OCI-LY7 (cell line): ENCODE data around the gene TAOK3. TPM values are rescaled to one million over a fixed set of nuclear protein-coding genes. Genes with fewer than 3 reads are reported as not detected.
A peak's percentile ranks its signal among the peaks of the same experiment; 100 is the strongest.

Experiments used
- BruUV-seq: library from RNA; stranded (reverse); fragments of 400-500 nt; replicated peaks from 2 replicates; lab custom pipeline; 2021; lab: Mats Ljungman, UMichigan
- CTCF ChIA-PET: fragments of 300-600 bp; sonication (Branson Sonifier 250); formaldehyde crosslinking; loops from one replicate; lab custom pipeline; 2022; ENCODE audit warnings: antibody characterized with exemption; ENCODE audit not compliant: unreplicated experiment; lab: Charles Lee
- POLR2A ChIA-PET: fragments of 300-600 bp; sonication (Branson Sonifier 250); formaldehyde crosslinking; loops from one replicate; lab custom pipeline; 2022; ENCODE audit warnings: antibody characterized with exemption; lab: Charles Lee
- DNase-seq: peaks from one replicate; pipeline ENCODE4 v3.0.0-alpha.2; 2015; ENCODE audit warnings: low spot score
- H2AFZ ChIP-seq: fragments of 200-600 bp; sonication (generic), shearing (Covaris generic); 2 replicates; pipeline ENCODE4 v1.6.1; 2014; ENCODE audit warnings: mild to moderate bottlenecking, antibody characterized with exemption, low read length, moderate library complexity
- H3K27ac ChIP-seq: fragments of 200-600 bp; sonication (generic); 2 replicates; pipeline ENCODE4 v1.5.1; 2014; ENCODE audit warnings: mixed run types, low read depth, mild to moderate bottlenecking, moderate library complexity, low read length, inconsistent platforms; ENCODE audit not compliant: poor library complexity, severe bottlenecking
- H3K36me3 ChIP-seq: fragments of 200-600 bp; sonication (generic); 2 replicates; pipeline ENCODE4 v1.6.1; 2014; ENCODE audit warnings: mild to moderate bottlenecking, antibody characterized with exemption, low read length, moderate library complexity, mixed read lengths; ENCODE audit not compliant: insufficient read depth
- H3K4me1 ChIP-seq: fragments of 200-600 bp; sonication (generic); 2 replicates; pipeline ENCODE4 v1.5.1; 2014; ENCODE audit warnings: mild to moderate bottlenecking, low read length; ENCODE audit not compliant: insufficient read depth, poor library complexity, severe bottlenecking
- H3K4me2 ChIP-seq: fragments of 200-600 bp; sonication (generic); 2 replicates; pipeline ENCODE4 v1.6.1; 2014; ENCODE audit warnings: mild to moderate bottlenecking, low read length
- H3K4me3 ChIP-seq: fragments of 200-600 bp; sonication (generic); 2 replicates; pipeline ENCODE4 v1.5.1; 2014; ENCODE audit warnings: mild to moderate bottlenecking, low read depth, low read length; ENCODE audit not compliant: poor library complexity, severe bottlenecking
- H3K79me2 ChIP-seq: fragments of 200-600 bp; sonication (generic); 2 replicates; pipeline ENCODE4 v1.6.1; 2016; ENCODE audit warnings: low read depth, mild to moderate bottlenecking, low read length, moderate library complexity, mixed read lengths; ENCODE audit not compliant: insufficient read depth
- H3K9me2 ChIP-seq: fragments of 200-600 bp; sonication (generic); 2 replicates; pipeline ENCODE4 v1.6.1; 2016; ENCODE audit warnings: mild to moderate bottlenecking, low read length, mixed read lengths; ENCODE audit not compliant: insufficient read depth
- H3K9me3 ChIP-seq: fragments of 200-600 bp; sonication (generic); 2 replicates; pipeline ENCODE4 v1.6.1; 2014; ENCODE audit warnings: mild to moderate bottlenecking, mixed run types, low read length, mixed read lengths
- H4K20me1 ChIP-seq: fragments of 200-600 bp; sonication (generic); 2 replicates; pipeline ENCODE4 v1.6.1; 2014; ENCODE audit warnings: mild to moderate bottlenecking, antibody characterized with exemption, low read length, moderate library complexity, mixed read lengths; ENCODE audit not compliant: insufficient read depth
- EZH2phosphoT487 ChIP-seq: fragments of 200-600 bp; sonication (generic); IDR thresholded peaks from 2 replicates; pipeline ENCODE4 v1.6.1; 2018; ENCODE audit warnings: low read depth, borderline replicate concordance, mild to moderate bottlenecking, mixed run types, antibody characterized with exemption, low read length, moderate library complexity, mixed read lengths
- intact Hi-C: fragments of 100-400 bp; cut with micrococcal nuclease; formaldehyde crosslinking; loops from one replicate; pipeline ENCODE4 v1.10.0; 2022; ENCODE audit not compliant: unreplicated experiment
- total RNA-seq, 2 experiments: library from RNA; depleted of rRNA in 1 of 2; stranded (reverse); fragments of >200 nt in 1 of 2; shearing (Covaris generic) in 1 of 2; gene quantifications; 2 replicates each; pipeline ENCODE4 v1.2.3, GENCODE V29; 2014 to 2022
- TF ChIP-seq, protein P1 (sequence below): fragments of 200-600 bp; sonication (generic); conservative IDR thresholded peaks from 2 replicates; pipeline ENCODE4 v1.5.1; 2014; ENCODE audit warnings: mild to moderate bottlenecking, antibody characterized with exemption, low read length, moderate library complexity, mixed read lengths

TAOK3 gene
- total RNA-seq, 2 experiments from 2014 or later = 30.7 to 56.0 TPM

DNA sequence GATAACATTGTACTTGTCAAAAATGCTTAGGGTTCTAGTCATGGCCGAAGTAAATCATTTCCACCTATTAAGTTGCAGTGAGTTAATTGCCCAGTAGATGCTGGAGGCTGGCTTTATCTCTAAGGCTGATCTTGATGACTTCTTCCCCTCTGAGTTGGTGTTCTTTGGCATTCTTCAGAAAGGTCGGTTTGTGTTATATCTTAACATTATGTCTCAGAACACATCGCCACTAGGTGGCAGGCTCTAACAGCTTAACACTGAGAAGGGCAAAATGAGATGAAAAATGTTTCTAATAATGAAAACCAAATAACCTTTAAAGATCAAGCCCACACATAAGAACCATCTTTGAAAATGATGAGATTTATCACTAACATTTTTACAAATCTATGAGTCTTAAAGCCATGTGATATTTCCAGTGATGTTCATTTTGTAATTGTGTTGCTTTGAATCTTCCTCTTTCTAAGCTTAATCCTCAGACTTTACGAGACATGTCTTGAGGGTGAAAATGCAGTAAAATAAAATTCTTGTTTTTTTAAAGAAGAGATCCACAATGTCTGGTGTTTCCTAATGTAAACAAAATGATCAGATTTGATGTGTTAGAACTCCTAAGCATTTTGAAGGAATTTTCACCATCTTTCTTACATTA, 32.3 kb upstream of the TAOK3 start:
- Histone ChIP-seq H3K9me3 (no peaks in the 10 kb centered on the region), H3K36me3 (peaks cover 90% of the 10 kb centered on the region), H2AFZ (no peak overlapping the region), H3K4me2 (no peak overlapping the region), H3K79me2 (no peaks in the 10 kb centered on the region), H3K27ac (no peak overlapping the region), H3K9me2 (no peaks in the 10 kb centered on the region), H4K20me1 (peaks cover 10% of the 10 kb centered on the region; the same call in 1 of the 2 replicates), H3K4me1 (no peaks in the 10 kb centered on the region), H3K4me3 (no peak overlapping the region)
- intact Hi-C loops = loop anchor here (10.0 kb wide), 1 partner anchor 310 kb away; no protein-coding TSS in a partner anchor
- CTCF ChIA-PET = no interaction called here
- POLR2A ChIA-PET = interaction anchor here (0.5 kb wide), 1 partner anchor 10 kb away, joined by 5 read pairs; no protein-coding TSS in a partner anchor
- TF ChIP-seq EZH2phosphoT487 = no peak
- TF ChIP-seq, protein P1, sequence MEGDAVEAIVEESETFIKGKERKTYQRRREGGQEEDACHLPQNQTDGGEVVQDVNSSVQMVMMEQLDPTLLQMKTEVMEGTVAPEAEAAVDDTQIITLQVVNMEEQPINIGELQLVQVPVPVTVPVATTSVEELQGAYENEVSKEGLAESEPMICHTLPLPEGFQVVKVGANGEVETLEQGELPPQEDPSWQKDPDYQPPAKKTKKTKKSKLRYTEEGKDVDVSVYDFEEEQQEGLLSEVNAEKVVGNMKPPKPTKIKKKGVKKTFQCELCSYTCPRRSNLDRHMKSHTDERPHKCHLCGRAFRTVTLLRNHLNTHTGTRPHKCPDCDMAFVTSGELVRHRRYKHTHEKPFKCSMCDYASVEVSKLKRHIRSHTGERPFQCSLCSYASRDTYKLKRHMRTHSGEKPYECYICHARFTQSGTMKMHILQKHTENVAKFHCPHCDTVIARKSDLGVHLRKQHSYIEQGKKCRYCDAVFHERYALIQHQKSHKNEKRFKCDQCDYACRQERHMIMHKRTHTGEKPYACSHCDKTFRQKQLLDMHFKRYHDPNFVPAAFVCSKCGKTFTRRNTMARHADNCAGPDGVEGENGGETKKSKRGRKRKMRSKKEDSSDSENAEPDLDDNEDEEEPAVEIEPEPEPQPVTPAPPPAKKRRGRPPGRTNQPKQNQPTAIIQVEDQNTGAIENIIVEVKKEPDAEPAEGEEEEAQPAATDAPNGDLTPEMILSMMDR = peak; percentile 98
- no TSS peak for BruUV-seq
- DNase-seq = peak; percentile 63

DNA sequence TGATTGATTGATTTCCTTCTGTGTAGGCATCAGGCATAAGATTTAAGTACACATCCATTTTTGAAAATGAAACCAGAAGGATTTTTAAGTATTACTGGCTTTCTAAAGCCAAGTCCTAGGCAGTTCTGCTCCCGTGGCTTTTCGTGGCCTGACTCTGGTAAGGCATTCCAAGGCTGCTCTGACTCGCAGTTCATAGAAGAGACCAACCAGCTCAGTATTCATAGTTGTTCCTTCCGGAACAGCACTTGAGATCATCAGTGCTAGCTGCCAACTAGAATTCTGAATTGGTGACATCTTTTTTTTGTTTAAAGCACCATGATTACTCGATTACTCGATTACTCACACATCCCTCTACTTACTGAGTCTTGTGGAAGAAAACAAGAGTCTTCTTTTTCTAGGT, 29.5 kb upstream of the TAOK3 start:
- Histone ChIP-seq H4K20me1 (peaks cover 10% of the 10 kb centered on the region; the same call in 1 of the 2 replicates), H3K9me3 (no peaks in the 10 kb centered on the region), H3K36me3 (peaks cover 94% of the 10 kb centered on the region), H3K27ac (no peak overlapping the region), H3K4me3 (no peak overlapping the region), H3K4me2 (no peak overlapping the region), H3K79me2 (no peaks in the 10 kb centered on the region), H2AFZ (no peak overlapping the region), H3K9me2 (no peaks in the 10 kb centered on the region), H3K4me1 (no peaks in the 10 kb centered on the region)
- CTCF ChIA-PET = no interaction called here
- DNase-seq = no peak
- no TSS peak for BruUV-seq
- intact Hi-C loops = loop anchor here (10.0 kb wide), 1 partner anchor 313 kb away; no protein-coding TSS in a partner anchor
- TF ChIP-seq, protein P1 = no peak
- TF ChIP-seq EZH2phosphoT487 = no peak
- POLR2A ChIA-PET = no interaction called here

DNA sequence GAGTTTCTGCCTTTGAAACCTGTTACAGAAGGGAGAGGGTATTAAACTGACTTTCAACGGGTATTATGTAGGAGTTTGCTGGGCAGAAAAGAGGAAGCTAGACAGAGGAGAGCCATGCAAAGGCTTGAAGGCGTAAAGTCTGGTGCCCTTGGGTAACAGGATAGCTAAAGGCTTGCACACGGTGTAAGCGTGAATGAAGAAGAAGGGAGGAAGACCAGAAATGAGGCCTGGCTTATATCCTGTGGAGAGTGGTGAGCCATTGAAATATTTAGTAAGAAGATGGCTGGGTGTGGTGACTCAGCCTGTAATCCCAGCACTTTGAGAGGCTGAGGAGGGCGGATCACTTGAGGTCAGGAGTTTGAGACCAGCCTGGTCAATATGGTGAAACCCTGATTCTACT, 26.2 kb upstream of the TAOK3 start:
- ChIA-PET CTCF (no interaction called here), POLR2A (no interaction called here)
- intact Hi-C loops = no loop called here
- H3K36me3 ChIP-seq = peaks cover 94% of the 10 kb centered on the region
- no peak overlapping the region for H2AFZ ChIP-seq
- no peak overlapping the region for H3K27ac ChIP-seq
- no peaks in the 10 kb centered on the region for H3K4me1 ChIP-seq
- H3K4me3 ChIP-seq = no peak overlapping the region
- H3K9me3 ChIP-seq = no peaks in the 10 kb centered on the region
- no peaks in the 10 kb centered on the region for H3K9me2 ChIP-seq
- H3K79me2 ChIP-seq = no peaks in the 10 kb centered on the region
- no TSS peak for BruUV-seq
- H4K20me1 ChIP-seq = no peaks in the 10 kb centered on the region
- TF ChIP-seq, protein P1 = no peak
- TF ChIP-seq EZH2phosphoT487 = no peak
- DNase-seq = no peak
- no peak overlapping the region for H3K4me2 ChIP-seq
